SK-N-SH (cell line): ENCODE data around the gene SPSB4.

ENCODE experiments used
- CTCF ChIP-seq: fragments of 200-600 bp; sonication (generic); IDR thresholded peaks from 2 replicates; pipeline ENCODE4 v1.6.1; 2017; ENCODE audit warnings: antibody characterized with exemption, mild to moderate bottlenecking, moderate library complexity
- EP300 ChIP-seq, 2 experiments: IDR thresholded peaks; 2 replicates each; pipeline versions ENCODE4 v1.4.0 to v1.6.1; 2012; ENCODE audit warnings: borderline replicate concordance in 1 of 2, low read depth in 1 of 2, low read length in 1 of 2
- EZH2phosphoT487 ChIP-seq: fragments of 200-600 bp; sonication (generic); IDR thresholded peaks from 2 replicates; pipeline ENCODE4 v1.6.1; 2017; ENCODE audit warnings: low read depth, mixed run types, mild to moderate bottlenecking, antibody characterized with exemption, moderate library complexity, borderline replicate concordance
- FOXM1 ChIP-seq: IDR thresholded peaks from 2 replicates; pipeline ENCODE4 v1.4.0; 2012; ENCODE audit warnings: low read depth, mild to moderate bottlenecking
- POLR2AphosphoS5 ChIP-seq: IDR thresholded peaks from 2 replicates; pipeline ENCODE4 v1.6.1; 2012; ENCODE audit warnings: low read depth, low read length
- RAD21 ChIP-seq: IDR thresholded peaks from 2 replicates; pipeline ENCODE4 v1.6.1; 2012; ENCODE audit warnings: mild to moderate bottlenecking, low read length
- RCOR1 ChIP-seq: fragments of 150-350 bp; IDR thresholded peaks from 2 replicates; pipeline ENCODE4 v1.6.1; 2017; ENCODE audit warnings: antibody characterized with exemption, low read length
- TF ChIP-seq, protein P1 (sequence below): IDR thresholded peaks from 2 replicates; pipeline ENCODE4 v1.4.0; 2012; ENCODE audit warnings: low read depth

DNA sequence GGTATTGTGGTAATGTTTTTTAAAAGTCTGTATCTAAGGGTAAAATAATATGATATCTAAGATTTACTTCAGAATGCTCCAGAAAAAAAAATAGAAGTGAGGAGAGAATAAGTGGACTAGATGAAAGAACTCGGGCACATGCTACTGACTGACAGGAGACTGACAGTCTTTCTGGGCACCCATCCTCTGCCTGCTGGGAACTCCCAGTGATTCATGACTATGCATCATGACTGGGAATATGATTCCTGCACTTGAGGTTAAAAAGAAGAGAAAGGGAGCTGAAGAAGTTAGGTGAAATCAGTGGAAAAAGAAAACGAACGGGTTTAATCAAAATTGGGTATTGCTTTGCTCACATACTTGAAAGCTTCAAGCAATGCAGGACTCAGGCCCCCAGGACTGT lies 35.7 kb upstream of the SPSB4 start:
- no peak for TF ChIP-seq CTCF
- TF ChIP-seq FOXM1, result no peak
- no peak for TF ChIP-seq EP300 (IDR thresholded peaks at IDR 0.05; ENCODE audit: borderline replicate concordance in 1 of 2, low read depth in 1 of 2, low read length in 1 of 2)
- TF ChIP-seq RAD21, result no peak
- no peak for TF ChIP-seq POLR2AphosphoS5
- TF ChIP-seq, protein P1, sequence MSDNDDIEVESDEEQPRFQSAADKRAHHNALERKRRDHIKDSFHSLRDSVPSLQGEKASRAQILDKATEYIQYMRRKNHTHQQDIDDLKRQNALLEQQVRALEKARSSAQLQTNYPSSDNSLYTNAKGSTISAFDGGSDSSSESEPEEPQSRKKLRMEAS, result no peak
- TF ChIP-seq RCOR1, result no peak
- no peak for TF ChIP-seq EZH2phosphoT487
